Astrocyte of the cerebellum (primary cell): ENCODE data around the gene CXXC5.

ENCODE experiments used
- DNase-seq: peaks from one replicate; pipeline ENCODE4 v3.0.0-alpha.2; 2011; ENCODE audit warnings: low read depth
- H3K4me3 ChIP-seq: 2 replicates; pipeline ENCODE4 v1.5.1; 2011; ENCODE audit warnings: mild to moderate bottlenecking, low read depth, low read length, moderate library complexity
- in situ Hi-C: cut with HindIII; loops from 2 replicates; pipeline ENCODE4 v1.10.0; 2017; ENCODE audit warnings: low sequenced_read_pairs
- TF ChIP-seq, protein P1 (sequence below): IDR thresholded peaks from 2 replicates; pipeline ENCODE4 v1.5.1; 2012; ENCODE audit warnings: low read length, low read depth, moderate library complexity, mild to moderate bottlenecking; ENCODE audit errors: missing control alignments

Gene CXXC5

DNA sequence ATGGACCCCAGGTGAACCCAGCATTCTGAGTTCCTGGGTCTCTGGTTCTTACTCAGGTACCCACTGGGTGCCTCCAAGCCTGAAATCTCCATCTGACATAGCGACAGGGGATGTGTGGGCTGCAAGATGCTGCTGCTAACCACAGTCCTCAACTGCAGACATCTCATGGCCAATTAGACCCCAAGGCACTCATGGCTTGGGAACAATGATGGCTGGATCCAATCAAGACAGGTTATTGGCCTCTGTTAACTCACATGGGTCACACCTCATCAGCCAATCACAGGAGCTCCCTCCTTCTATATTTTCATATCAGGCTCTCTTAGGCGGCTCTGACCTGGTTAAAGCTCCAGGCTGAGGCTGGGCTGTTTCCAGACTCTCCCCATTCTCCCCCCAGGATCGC, 57.0 kb downstream of the CXXC5 start:
- TF ChIP-seq, protein P1, sequence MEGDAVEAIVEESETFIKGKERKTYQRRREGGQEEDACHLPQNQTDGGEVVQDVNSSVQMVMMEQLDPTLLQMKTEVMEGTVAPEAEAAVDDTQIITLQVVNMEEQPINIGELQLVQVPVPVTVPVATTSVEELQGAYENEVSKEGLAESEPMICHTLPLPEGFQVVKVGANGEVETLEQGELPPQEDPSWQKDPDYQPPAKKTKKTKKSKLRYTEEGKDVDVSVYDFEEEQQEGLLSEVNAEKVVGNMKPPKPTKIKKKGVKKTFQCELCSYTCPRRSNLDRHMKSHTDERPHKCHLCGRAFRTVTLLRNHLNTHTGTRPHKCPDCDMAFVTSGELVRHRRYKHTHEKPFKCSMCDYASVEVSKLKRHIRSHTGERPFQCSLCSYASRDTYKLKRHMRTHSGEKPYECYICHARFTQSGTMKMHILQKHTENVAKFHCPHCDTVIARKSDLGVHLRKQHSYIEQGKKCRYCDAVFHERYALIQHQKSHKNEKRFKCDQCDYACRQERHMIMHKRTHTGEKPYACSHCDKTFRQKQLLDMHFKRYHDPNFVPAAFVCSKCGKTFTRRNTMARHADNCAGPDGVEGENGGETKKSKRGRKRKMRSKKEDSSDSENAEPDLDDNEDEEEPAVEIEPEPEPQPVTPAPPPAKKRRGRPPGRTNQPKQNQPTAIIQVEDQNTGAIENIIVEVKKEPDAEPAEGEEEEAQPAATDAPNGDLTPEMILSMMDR: no peak
- no peak for DNase-seq
- in situ Hi-C loops: loop anchor here (5.0 kb wide), 1 partner anchor 47 kb away; no protein-coding TSS in a partner anchor

DNA sequence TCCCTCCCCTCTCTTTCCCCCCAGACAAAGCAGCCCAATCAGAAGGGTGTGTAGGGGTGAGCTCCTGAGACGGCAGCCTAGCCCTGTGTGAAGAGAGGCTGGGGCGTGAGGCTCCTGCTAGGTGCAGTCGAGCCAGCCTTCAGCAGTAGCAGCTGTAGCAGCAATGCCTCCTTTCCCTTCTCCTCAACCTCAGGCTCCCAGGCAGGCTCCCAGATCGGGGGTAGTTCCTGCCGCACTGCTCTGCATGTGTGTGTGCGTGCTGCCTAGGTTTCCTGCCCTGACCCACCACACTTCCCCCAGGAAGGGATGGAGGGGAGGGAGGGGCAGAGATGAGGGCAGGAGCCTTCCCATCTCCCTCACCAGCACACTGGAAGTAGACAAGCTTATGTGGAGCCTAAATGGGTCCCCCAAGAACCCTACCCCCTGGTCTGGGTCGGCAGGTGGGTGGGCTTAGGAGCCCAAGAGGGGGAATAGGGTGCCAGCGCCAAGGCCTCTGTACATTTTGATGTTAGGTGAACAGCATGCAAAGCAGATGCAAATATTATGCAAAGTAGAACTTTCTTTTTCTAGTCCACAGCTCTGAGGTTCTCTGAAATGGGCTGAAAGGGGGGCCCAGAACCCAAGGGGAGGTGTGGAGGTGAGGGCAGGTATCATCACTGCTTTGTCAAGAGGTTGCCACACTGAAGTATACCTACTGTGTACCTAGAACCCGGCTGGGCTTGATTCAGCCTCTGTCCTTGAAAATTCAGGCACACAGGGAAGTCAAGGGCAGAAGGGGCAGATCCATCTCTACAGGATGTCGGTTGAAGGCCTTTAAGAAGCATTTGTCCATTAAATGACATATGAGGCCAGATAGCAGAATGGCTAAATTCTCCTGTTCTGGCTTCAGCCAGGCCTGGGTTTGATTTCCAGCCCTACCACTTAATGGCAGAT, 57.8 kb downstream of the CXXC5 start:
- no peak overlapping the region for H3K4me3 ChIP-seq
- no peak for DNase-seq
- in situ Hi-C loops: loop anchor here (5.0 kb wide), 1 partner anchor 46 kb away; no protein-coding TSS in a partner anchor
- TF ChIP-seq, protein P1: no peak

More for the DNA sequence above, 57.0 kb downstream of the CXXC5 start:
- H3K4me3 ChIP-seq: no peak overlapping the region

DNA sequence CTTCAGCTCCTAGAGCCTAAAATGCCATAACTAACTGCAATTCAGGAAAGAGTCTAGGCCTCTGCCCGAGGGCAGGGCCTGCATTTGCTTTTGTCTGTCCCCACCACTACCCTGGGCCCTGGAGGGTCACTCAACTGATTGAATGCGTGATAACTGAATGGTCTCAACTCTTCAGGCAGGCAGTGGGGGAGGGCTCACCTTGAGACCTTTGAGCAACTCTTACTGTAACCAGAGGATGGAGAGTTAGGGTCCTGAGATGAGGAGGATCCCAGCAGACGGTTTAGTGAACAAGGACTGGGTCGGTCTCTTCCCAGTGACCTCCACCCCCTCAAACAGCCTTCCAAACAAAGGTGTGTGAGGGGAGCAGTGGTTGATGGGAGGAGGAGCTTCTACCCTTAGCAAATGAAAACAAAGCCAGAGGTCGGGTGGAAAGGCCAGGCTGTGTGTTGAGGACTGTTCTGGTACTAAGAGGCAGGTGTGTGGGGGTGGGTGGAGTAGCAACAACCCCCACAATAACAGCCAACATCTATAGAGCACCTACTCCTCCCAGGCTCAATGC, 59.4 kb downstream of the CXXC5 start:
- TF ChIP-seq, protein P1: no peak
- no peak for DNase-seq
- in situ Hi-C loops: loop anchor here (5.0 kb wide), 1 partner anchor 45 kb away; no protein-coding TSS in a partner anchor
- H3K4me3 ChIP-seq: no peak overlapping the region

DNA sequence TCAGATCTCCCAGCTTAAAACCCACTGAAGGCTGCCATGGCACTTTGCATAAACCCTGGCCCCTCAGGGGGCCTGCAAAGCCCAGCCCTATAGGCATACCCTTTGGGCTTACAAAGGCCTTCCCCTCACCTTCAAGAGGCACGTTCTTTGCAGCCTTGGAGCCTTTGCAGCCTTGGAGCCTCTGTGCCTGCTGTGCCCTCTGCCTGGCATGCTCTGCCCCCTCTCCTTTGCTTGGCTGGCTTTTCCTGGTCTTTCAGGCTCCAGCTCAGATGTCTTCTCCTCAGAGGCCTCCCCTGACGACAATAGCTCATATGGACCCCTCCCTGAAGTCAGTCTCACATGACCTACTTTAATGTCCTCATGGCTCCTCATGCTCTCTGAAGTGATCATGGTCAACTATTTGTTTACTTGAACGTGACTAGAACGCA, 60.3 kb downstream of the CXXC5 start:
- no peak for DNase-seq
- H3K4me3 ChIP-seq: no peak overlapping the region
- in situ Hi-C loops: loop anchor here (5.0 kb wide), 1 partner anchor 44 kb away; no protein-coding TSS in a partner anchor
- TF ChIP-seq, protein P1: no peak

- in situ Hi-C loops: loop anchor here (5.0 kb wide), 1 partner anchor 43 kb away; no protein-coding TSS in a partner anchor
- TF ChIP-seq, protein P1: no peak
- H3K4me3 ChIP-seq: no peak overlapping the region
- DNase-seq: no peak
These were observed 60.9 kb downstream of the CXXC5 start for GRCh38 chr5:139708877-139709581.

GRCh38 chr5:139709582-139710318, 61.6 kb downstream of the CXXC5 start:
- in situ Hi-C loops: loop anchor here (5.0 kb wide), 2 partner anchors 43 to 62 kb away; partner anchors contain the start of gene CXXC5
- TF ChIP-seq, protein P1: no peak
- H3K4me3 ChIP-seq: no peak overlapping the region
- no peak for DNase-seq
